ENCODE results near the gene RAB8B.

RAB8B gene

DNA sequence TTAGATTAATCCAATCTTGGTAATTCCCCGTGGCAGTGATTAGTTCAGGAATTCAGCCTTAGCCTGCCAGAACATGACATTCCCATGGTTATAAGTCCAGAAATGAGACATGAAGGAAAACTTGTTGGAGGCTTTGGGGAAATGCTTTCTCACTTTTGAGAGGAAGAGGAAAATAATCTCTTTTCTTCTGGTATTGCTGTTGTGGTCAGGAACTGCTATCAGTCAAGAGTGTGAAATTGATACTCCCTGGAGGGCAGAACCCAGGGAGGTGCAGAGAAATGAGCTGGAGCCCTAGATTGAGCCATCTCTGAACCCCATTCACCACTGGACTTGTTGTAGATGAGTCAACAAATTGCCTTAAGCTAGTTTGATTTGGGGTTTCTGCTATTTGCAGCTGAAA, 49.4 kb downstream of the RAB8B start:
- DNase-seq, result no peak

GRCh38 chr15:63240109-63240508, 50.7 kb downstream of the RAB8B start:
- no peak for DNase-seq

- DNase-seq, result no peak
These were observed 51.9 kb downstream of the RAB8B start for GRCh38 chr15:63241316-63241715.

DNA sequence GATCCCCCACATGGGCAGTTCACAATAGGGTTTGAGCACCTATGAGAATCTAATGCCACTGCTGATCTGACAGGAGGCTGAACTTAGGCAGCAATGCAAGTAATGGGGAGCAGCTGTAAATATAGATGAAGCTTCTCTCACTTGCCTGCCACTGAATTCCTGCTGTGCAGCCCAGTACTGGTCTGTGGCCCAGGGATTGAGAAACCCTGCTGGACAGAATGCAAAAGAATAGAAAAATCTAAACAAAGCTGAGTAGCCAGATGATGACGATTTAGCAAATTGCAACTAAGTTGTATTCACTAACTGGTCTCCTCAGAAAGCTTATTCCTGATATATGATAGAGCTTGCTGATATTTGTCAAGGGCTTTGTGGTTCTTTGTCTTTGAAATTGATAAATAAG, 53.7 kb downstream of the RAB8B start:
- no peak for DNase-seq

- DNase-seq, result no peak
These were observed 54.4 kb downstream of the RAB8B start for GRCh38 chr15:63243776-63244175.

GRCh38 chr15:63244399-63244798, 55.0 kb downstream of the RAB8B start:
- no peak for DNase-seq

DNA sequence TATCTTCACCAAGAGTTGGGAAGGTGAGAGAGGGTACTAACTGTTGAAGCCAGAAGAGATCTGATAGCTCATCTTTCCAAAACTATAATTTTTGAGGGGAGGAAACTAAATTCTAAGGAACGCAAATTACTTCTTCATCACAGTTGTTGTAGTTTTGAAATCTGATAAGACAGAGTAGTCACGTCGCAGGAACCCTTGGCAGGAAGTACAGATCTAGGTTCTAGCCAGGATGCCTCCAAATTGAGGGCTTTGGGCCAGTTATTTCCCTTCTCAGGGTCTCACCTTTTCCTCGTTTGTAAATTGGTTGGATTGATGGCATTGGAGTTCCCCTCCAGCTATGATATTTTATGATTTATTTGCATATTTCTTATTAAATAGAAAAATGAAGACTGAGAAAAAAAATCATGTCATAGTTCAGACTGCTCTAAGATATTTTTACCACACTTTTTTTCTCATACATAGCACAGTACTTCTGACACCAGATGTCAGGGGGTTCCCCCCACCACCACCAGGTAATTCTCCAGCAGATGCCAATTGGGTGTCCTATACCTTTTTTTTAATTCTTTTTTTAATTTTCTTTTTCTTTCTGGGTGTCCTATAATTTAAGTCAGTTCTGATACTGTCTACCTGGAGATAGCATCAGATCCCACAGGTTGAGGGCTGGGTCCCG, 55.7 kb downstream of the RAB8B start:
- no peak for DNase-seq

GRCh38 chr15:63246691-63247469, 57.5 kb downstream of the RAB8B start:
- DNase-seq, result peak; percentile 37

- no peak for DNase-seq
These were observed 61.0 kb downstream of the RAB8B start for GRCh38 chr15:63250312-63250965.

DNA sequence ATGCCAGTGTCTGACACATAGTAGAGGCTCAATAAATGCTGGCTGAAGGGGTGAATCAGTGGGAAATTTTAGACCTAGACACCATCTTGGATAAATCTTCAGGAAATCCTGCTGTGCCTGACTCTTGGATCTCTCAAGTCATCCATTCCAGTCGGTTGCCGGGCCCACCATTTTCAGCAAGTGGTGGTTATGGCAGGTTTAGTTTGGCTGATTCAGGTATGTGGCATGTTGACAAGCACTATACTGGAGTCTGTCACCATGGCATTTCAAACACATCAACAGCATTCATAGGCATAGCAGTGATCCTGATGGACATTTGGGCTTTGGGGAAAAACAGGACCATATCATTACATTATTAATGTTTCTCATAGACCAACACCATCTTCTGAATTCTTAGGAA, 62.3 kb downstream of the RAB8B start:
- DNase-seq, result no peak

DNA sequence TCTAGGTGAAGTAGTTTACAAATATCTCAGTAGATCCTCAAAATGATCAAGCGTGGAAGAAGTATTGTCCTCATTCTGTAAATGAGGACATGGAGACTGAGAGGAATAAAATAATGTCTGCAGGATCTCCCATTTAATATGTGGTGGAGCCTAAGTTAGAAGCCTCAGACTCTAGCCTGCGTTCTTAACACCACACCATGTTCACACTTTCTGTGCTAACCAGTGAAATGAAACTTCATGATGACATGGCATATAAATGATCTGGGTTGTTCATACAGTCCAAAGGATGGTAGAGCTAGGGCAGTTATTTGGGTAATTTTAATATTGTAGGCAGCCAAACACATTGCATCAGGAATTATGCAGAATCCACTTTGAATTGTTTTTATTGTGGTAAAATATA, 62.9 kb downstream of the RAB8B start:
- DNase-seq, result no peak

- DNase-seq, result no peak
These were observed 65.6 kb downstream of the RAB8B start for GRCh38 chr15:63254991-63255390.

- no peak for DNase-seq
These were observed 66.1 kb downstream of the RAB8B start for GRCh38 chr15:63255489-63255990.

- DNase-seq, result no peak
These were observed 67.2 kb downstream of the RAB8B start for GRCh38 chr15:63256433-63257274.

DNA sequence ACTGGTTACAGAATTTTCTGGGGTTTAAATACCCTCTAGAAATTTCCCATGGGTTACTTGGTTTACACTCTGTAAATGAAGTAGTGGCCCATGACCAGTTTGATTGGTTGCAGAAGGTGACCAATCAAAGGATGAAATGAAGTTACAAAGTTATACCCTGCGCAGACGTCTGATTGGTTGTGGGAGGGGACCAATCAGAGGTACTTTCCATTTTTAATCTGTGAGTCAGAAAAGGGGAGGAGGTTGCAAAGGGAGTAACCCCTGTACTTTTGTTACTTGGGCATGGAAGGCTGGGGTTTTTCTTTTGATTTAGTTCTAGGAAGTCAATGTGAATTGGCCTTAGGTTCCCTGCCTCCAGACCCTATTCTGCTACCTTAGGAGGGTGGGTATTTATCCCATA, 69.3 kb downstream of the RAB8B start:
- DNase-seq, result no peak

DNA sequence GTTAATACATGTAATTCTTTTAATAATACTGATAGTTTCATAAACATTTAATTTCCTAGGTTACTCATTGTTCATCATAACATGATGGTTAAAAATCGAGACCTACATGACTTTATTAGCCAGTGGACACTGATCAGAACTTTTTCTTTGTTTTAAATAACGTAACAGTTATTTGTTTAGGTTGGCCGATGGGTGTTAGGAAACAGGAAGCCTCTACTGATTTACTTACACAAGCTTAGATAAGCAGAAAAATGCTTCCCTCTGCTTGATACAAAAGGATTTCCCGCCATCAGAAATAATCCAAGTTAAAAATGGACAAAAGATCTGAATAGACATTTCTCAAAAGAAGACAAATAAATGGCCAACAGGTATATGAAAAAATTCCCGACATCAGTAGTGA, 71.4 kb downstream of the RAB8B start:
- DNase-seq, result no peak

DNA sequence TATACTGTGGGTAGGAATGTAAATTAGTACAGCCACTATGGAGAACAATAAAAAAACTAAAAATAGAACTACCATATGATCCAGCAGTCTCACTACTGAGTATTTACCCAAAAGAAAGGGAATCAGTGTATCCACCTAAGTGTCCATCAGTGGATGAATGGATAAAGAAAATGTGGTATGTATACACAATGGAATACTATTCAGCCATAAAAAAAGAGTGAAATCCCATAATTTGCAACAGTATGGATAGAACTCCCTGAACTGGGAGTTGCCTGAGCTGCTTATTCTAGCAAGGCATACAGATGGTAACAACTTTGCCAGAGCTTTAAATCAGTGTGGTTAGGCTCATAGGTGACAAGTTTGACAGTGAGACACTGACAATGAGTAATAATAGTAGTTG, 71.9 kb downstream of the RAB8B start:
- no peak for DNase-seq

DNA sequence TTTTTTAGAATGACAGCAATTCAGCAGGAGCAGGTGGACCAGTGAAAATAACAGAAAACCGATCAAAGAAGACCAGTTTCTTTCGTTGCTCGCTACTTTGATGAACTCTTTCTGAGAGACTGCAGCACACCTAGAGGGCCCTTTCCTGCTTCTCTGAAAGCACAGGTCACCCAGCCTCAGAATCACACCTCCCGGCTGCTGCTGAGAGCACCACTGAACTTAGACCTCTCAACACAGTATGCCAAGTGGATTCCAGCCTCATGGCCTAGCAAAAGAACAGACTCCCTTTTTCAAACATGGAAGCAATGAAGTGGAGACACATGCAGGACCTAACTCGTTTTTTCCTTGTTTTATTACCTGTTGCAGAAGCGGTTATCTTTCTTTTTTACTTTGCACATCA, 74.1 kb downstream of the RAB8B start:
- no peak for DNase-seq

- no peak for DNase-seq
These were observed 75.4 kb downstream of the RAB8B start for GRCh38 chr15:63264688-63265293.

- peak; percentile 3 for DNase-seq
These were observed 85.0 kb downstream of the RAB8B start for GRCh38 chr15:63274427-63274826.

DNA sequence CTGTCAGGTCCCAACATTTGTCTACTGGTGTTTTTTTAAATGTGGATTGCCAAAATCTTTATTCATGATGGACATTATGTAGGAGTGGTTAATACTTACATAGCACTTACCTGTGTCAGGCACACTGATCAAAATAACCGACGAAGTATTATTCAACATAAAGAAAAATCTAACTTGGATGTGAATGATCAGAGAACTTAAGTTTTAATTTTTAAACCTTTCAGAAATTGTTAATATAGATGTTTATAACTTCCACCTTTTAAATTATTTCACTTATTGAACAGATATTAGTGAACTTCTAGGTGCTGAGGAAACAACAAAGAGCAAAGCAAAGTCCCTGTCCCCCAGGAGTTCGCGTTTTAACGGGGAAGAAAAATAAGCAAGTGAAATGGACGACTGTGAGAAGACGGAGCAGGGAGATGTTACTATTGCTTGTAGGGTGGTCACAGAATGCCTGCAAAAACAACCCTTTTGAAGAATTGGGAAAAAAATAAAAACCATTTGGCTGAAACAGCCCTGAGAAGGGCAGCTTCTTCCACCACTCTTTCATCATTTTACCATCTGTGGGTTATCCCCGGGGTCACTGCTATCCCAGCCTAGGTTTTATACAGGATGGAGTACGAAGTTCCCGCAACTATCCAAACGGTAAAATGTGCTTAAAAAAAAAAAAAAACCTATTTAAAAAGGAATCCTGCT, 87.1 kb downstream of the RAB8B start:
- DNase-seq, result no peak
